KOPT-K1 (cell line): Measurements from ENCODE around the gene RS1.

Source experiments
- H3K27ac ChIP-seq: fragments of 200-600 bp; sonication (generic); 2 replicates; pipeline ENCODE4 v1.5.1; 2016; ENCODE audit warnings: antibody characterized with exemption, mild to moderate bottlenecking, low read depth, low read length; ENCODE audit not compliant: poor library complexity, severe bottlenecking
- H3K36me3 ChIP-seq: fragments of 200-600 bp; sonication (generic); 2 replicates; pipeline ENCODE4 v1.5.1; 2017; ENCODE audit warnings: antibody characterized with exemption, mild to moderate bottlenecking, low read length, moderate library complexity; ENCODE audit not compliant: insufficient read depth
- H3K9me3 ChIP-seq: fragments of 200-600 bp; sonication (generic); 2 replicates; pipeline ENCODE4 v1.5.1; 2017; ENCODE audit warnings: antibody characterized with exemption, low read length, mild to moderate bottlenecking; ENCODE audit not compliant: insufficient read depth, poor library complexity, severe bottlenecking

RS1 gene

GRCh38 chrX:18677161-18677869 is 5.4 kb upstream of the RS1 start:
- no peaks in the 10 kb centered on the region for H3K9me3 ChIP-seq
- H3K36me3 ChIP-seq, result no peaks in the 10 kb centered on the region

GRCh38 chrX:18676470-18676869 is 4.6 kb upstream of the RS1 start:
- Histone ChIP-seq H3K36me3 (no peaks in the 10 kb centered on the region), H3K9me3 (no peaks in the 10 kb centered on the region), H3K27ac (no peak overlapping the region)

More at GRCh38 chrX:18677161-18677869, 5.4 kb upstream of the RS1 start:
- no peak overlapping the region for H3K27ac ChIP-seq

- no peaks in the 10 kb centered on the region for H3K36me3 ChIP-seq
- no peak overlapping the region for H3K27ac ChIP-seq
- no peaks in the 10 kb centered on the region for H3K9me3 ChIP-seq
Observed at GRCh38 chrX:18676050-18676449, 4.1 kb upstream of the RS1 start.

GRCh38 chrX:18674788-18675735 is 3.2 kb upstream of the RS1 start:
- no peaks in the 10 kb centered on the region for H3K9me3 ChIP-seq
- H3K27ac ChIP-seq, result peak overlapping the region; percentile 79
- no peaks in the 10 kb centered on the region for H3K36me3 ChIP-seq

- Histone ChIP-seq H3K9me3 (no peaks in the 10 kb centered on the region), H3K36me3 (no peaks in the 10 kb centered on the region), H3K27ac (peak overlapping the region; percentile 33)
Observed at GRCh38 chrX:18674417-18674787, 2.5 kb upstream of the RS1 start.

GRCh38 chrX:18668071-18668835 is 3.7 kb downstream of the RS1 start:
- no peaks in the 10 kb centered on the region for H3K36me3 ChIP-seq
- no peaks in the 10 kb centered on the region for H3K9me3 ChIP-seq
- no peak overlapping the region for H3K27ac ChIP-seq

- H3K9me3 ChIP-seq, result no peaks in the 10 kb centered on the region
- no peak overlapping the region for H3K27ac ChIP-seq
- H3K36me3 ChIP-seq, result no peaks in the 10 kb centered on the region
Observed at GRCh38 chrX:18666614-18667013, 5.3 kb downstream of the RS1 start.

GRCh38 chrX:18664947-18665346 is 7.0 kb downstream of the RS1 start:
- no peaks in the 10 kb centered on the region for H3K36me3 ChIP-seq
- H3K9me3 ChIP-seq, result no peaks in the 10 kb centered on the region
- no peak overlapping the region for H3K27ac ChIP-seq

- no peak overlapping the region for H3K27ac ChIP-seq
- H3K9me3 ChIP-seq, result no peaks in the 10 kb centered on the region
- no peaks in the 10 kb centered on the region for H3K36me3 ChIP-seq
Observed at GRCh38 chrX:18661273-18661672, 10.6 kb downstream of the RS1 start.

- H3K27ac ChIP-seq, result no peak overlapping the region
- H3K9me3 ChIP-seq, result no peaks in the 10 kb centered on the region
- no peaks in the 10 kb centered on the region for H3K36me3 ChIP-seq
Observed at GRCh38 chrX:18654875-18655836, 16.8 kb downstream of the RS1 start.

- no peak overlapping the region for H3K27ac ChIP-seq
- H3K9me3 ChIP-seq, result no peaks in the 10 kb centered on the region
- H3K36me3 ChIP-seq, result no peaks in the 10 kb centered on the region
Observed at GRCh38 chrX:18652636-18653035, 19.3 kb downstream of the RS1 start.

GRCh38 chrX:18650662-18651061 is 21.2 kb downstream of the RS1 start:
- H3K9me3 ChIP-seq, result no peaks in the 10 kb centered on the region
- H3K36me3 ChIP-seq, result no peaks in the 10 kb centered on the region
- no peak overlapping the region for H3K27ac ChIP-seq

GRCh38 chrX:18649498-18649951 is 22.4 kb downstream of the RS1 start:
- Histone ChIP-seq H3K9me3 (no peaks in the 10 kb centered on the region), H3K27ac (no peak overlapping the region), H3K36me3 (no peaks in the 10 kb centered on the region)

GRCh38 chrX:18647621-18648020 is 24.3 kb downstream of the RS1 start:
- H3K27ac ChIP-seq, result no peak overlapping the region
- H3K9me3 ChIP-seq, result no peaks in the 10 kb centered on the region
- no peaks in the 10 kb centered on the region for H3K36me3 ChIP-seq
